Esophagus squamous epithelium (tissue), 5 donors: Measurements from ENCODE around the gene OVCA2. TPM values are rescaled to one million over a fixed set of nuclear protein-coding genes. Genes with fewer than 3 reads are reported as not detected.

Experiments used
- DNase-seq: peaks from one replicate; lab custom pipeline; 2025; lab: John Stamatoyannopoulos, UW
- H3K27ac ChIP-seq, 4 donors: fragments of 200-600 bp; sonication (generic); one replicate each; pipeline ENCODE4 v1.5.1; 2016 to 2019; ENCODE audit warnings: mild to moderate bottlenecking in 1 of 4
- H3K27me3 ChIP-seq, 4 donors: fragments of 200-600 bp; sonication (generic); 1 replicate in 3 of 4; 2 replicates in 1 of 4; pipeline versions ENCODE4 v1.5.1 to v1.6.0; 2017 to 2021; ENCODE audit warnings: antibody characterized with exemption in 1 of 4
- H3K36me3 ChIP-seq, 3 donors: fragments of 200-600 bp; sonication (generic); one replicate each; pipeline ENCODE4 v1.5.1; 2016 to 2019
- H3K4me1 ChIP-seq, 3 donors: fragments of 200-600 bp; sonication (generic); one replicate each; pipeline ENCODE4 v1.5.1; 2017 to 2019
- H3K4me3 ChIP-seq, 4 donors: fragments of 200-600 bp; sonication (generic); 1 replicate in 3 of 4; 2 replicates in 1 of 4; pipeline ENCODE4 v1.5.1; 2016 to 2019; ENCODE audit warnings: mild to moderate bottlenecking in 2 of 4, moderate library complexity in 1 of 4
- H3K9me3 ChIP-seq, 3 donors: fragments of 200-600 bp; sonication (generic); one replicate each; pipeline ENCODE4 v1.5.1; 2016 to 2019
- CTCF ChIP-seq, 6 experiments: fragments of 450-650 bp in 4 of 6; fragments of 200-600 bp in 2 of 6; sonication (generic) in 2 of 6; IDR thresholded peaks; one replicate each; pipeline ENCODE4 v1.5.1; 2016 to 2019; ENCODE audit warnings: antibody characterized with exemption in 6 of 6, mild to moderate bottlenecking in 4 of 6, moderate library complexity in 4 of 6
- POLR2A ChIP-seq, 4 donors: fragments of 450-650 bp; IDR thresholded peaks; one replicate each; pipeline ENCODE4 v1.6.1; 2017; ENCODE audit warnings: antibody characterized with exemption in 4 of 4, mild to moderate bottlenecking in 4 of 4, moderate library complexity in 3 of 4
- WGBS, 2 donors: methylation state at CpG; one replicate each; pipeline ENCODE4 v1.1.5; 2018; 5-methylcytosine and 5-hydroxymethylcytosine counted together
- intact Hi-C: fragments of 100-400 bp; cut with DNase I; formaldehyde crosslinking; loops from one replicate; pipeline ENCODE4 v1.15.0; 2022
- total RNA-seq, 4 donors: library from RNA; depleted of rRNA; stranded (reverse); fragments of >200 nt; gene quantifications; one replicate each; pipeline ENCODE4 v1.1.0, GENCODE V29; 2016
- donor health status: DM: yes; HTN: yes; CAD: no.

The OVCA2 gene
- total RNA-seq, 4 donors from 2014 or later = 42.3 to 70.5 (median 53.2) TPM

GRCh38 chr17:2035541-2036488, 6.0 kb upstream of the OVCA2 start:
- Histone ChIP-seq H3K9me3 (no peaks in the 10 kb centered on the region), H3K27me3 (no peaks in the 10 kb centered on the region), H3K4me1 (peaks cover 5 to 22% (median 10%) of the 10 kb centered on the region in 3 donors), H3K36me3 (peaks cover 12 to 70% (median 12%) of the 10 kb centered on the region in 3 donors), H3K4me3 (no peak overlapping the region), H3K27ac (no peak overlapping the region)
- DNase-seq = no peak
- no peak for TF ChIP-seq POLR2A (IDR thresholded peaks at IDR 0.05)
- no peak for TF ChIP-seq CTCF (IDR thresholded peaks at IDR 0.05)
- WGBS, 2 donors = 86 to 100% methylated on average over 1 to 8 of the region's 29 CpGs
- intact Hi-C loops = no loop called here

- intact Hi-C loops = no loop called here
- H3K27me3 ChIP-seq = no peaks in the 10 kb centered on the region
- no peaks in the 10 kb centered on the region for H3K9me3 ChIP-seq
- 76 to 91% methylated on average over 8 to 10 of the region's 10 CpGs for WGBS, 2 donors
- H3K4me1 ChIP-seq = peaks cover 4 to 19% (median 7%) of the 10 kb centered on the region in 3 donors
- no peak overlapping the region for H3K4me3 ChIP-seq
- DNase-seq = no peak
- peak in 1 of 4 donors; percentile 6 for TF ChIP-seq POLR2A (IDR thresholded peaks at IDR 0.05)
- no peak for TF ChIP-seq CTCF (IDR thresholded peaks at IDR 0.05)
- H3K27ac ChIP-seq = no peak overlapping the region
- peaks cover 12 to 70% (median 12%) of the 10 kb centered on the region in 3 donors for H3K36me3 ChIP-seq
Observed at GRCh38 chr17:2037155-2037554, 4.7 kb upstream of the OVCA2 start.

- intact Hi-C loops = no loop called here
- 71 to 83% methylated on average over 1 to 4 of the region's 7 CpGs for WGBS, 2 donors
- TF ChIP-seq POLR2A (IDR thresholded peaks at IDR 0.05) (no peak), CTCF (IDR thresholded peaks at IDR 0.05) (no peak)
- no peaks in the 10 kb centered on the region for H3K27me3 ChIP-seq
- no peaks in the 10 kb centered on the region for H3K9me3 ChIP-seq
- H3K4me1 ChIP-seq = peaks cover 15 to 37% (median 28%) of the 10 kb centered on the region in 3 donors
- DNase-seq = no peak
- H3K27ac ChIP-seq = peak overlapping the region in 2 of 4 donors; percentile 16 to 94
- H3K36me3 ChIP-seq = peaks cover 6 to 69% (median 13%) of the 10 kb centered on the region in 3 donors
- no peak overlapping the region for H3K4me3 ChIP-seq
Observed at GRCh38 chr17:2040219-2040827, 1.5 kb upstream of the OVCA2 start.

GRCh38 chr17:2040942-2041560, 771 bp upstream of the OVCA2 start:
- Histone ChIP-seq H3K9me3 (no peaks in the 10 kb centered on the region), H3K36me3 (peaks cover 6 to 62% (median 10%) of the 10 kb centered on the region in 3 donors), H3K4me1 (peaks cover 15 to 37% (median 28%) of the 10 kb centered on the region in 3 donors), H3K27me3 (no peaks in the 10 kb centered on the region), H3K27ac (peak overlapping the region; percentile 90 to 95 (median 92)), H3K4me3 (peak overlapping the region; percentile 63 to 85 (median 78))
- TF ChIP-seq CTCF (IDR thresholded peaks at IDR 0.05) = no peak
- no peak for TF ChIP-seq POLR2A (IDR thresholded peaks at IDR 0.05)
- WGBS, 2 donors = 65 to 100% methylated on average over 1 to 7 of the region's 16 CpGs
- no peak for DNase-seq
- intact Hi-C loops = no loop called here
